Hippocampal formation (tissue), 2 donors: ENCODE data around the gene PEG3.
A peak's percentile ranks its signal among the peaks of the same experiment; 100 is the strongest.
"Not testable (repeated sequence)": the region's sequence is repeated elsewhere in the genome, so short reads cannot be mapped to it uniquely, and the experiment has no call there.

Experiments
- DNase-seq, 2 donors: peaks; one replicate each; lab custom pipeline; 2025; lab: John Stamatoyannopoulos, UW

The PEG3 gene

GRCh38 chr19:56840451-56841192 is at the start of gene PEG3, which contains the start of gene ZIM2:
TSS of gene PEG3 (minus strand) at chr19:56840726. CDS start at chr19:56824655, 16,071 bp downstream.
TSS of gene ZIM2 (minus strand) at chr19:56840726. CDS start at chr19:56824277, 16,449 bp downstream.
- peak; percentile 56 to 67 for DNase-seq

DNA sequence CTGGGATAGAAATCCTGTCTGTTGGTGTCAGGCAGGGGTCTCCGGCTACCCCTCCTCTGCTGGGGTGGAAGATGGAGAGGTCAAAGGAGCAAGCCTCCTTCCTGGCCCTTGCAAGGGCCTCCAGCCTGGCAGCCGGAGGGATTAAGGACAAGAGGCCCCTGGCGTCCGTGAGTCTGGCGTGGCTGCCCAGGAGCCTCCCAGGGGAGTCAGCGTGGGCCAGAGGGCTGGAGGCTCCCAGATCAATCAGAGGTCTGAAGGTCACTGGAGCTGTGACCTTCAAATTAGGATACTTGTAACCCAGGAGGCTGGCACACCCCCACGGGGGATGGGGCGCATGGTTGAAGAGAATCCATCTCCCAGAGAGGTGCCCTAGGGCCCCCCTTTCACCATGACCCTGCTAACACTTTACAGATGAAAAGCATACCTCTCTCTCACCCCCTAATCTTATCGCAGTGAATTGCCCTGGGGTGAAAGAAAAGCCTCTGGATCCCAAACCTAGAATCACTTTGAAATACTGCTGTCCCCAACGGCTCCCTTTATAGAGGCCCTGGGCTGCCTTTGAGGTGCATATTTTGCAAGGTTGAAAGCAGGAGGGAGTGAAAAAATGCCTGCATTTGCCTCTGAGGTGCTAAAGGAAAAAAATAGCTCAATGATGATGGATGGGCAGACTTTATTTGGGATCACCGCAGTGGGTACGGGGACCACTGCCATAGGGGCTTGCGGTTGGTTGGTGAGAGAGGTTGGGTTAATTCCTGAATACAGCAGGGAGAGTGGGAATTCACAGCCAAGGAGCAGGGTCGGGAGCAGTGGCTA is 44.9 kb upstream of the PEG3 start:
- no peak for DNase-seq

DNA sequence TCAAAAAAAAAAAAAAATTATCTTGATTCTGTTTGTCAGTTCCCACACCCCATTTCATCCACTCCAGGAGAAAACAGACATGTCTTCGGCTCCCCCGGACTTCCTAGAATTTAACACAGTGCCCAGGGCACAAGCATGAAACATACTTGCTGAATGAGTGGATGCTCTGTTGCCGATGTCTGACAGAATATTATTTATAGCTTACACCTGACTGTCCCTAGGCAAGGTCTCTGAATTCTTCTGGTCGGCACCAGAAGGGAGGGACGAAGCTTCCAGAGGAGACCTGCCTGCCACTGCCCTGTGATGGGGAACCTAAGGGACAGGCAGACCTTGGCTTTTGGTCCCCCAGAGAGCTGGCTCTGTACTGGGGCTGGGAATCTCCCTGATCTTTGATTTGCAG is 43.9 kb upstream of the PEG3 start:
- no peak for DNase-seq

DNA sequence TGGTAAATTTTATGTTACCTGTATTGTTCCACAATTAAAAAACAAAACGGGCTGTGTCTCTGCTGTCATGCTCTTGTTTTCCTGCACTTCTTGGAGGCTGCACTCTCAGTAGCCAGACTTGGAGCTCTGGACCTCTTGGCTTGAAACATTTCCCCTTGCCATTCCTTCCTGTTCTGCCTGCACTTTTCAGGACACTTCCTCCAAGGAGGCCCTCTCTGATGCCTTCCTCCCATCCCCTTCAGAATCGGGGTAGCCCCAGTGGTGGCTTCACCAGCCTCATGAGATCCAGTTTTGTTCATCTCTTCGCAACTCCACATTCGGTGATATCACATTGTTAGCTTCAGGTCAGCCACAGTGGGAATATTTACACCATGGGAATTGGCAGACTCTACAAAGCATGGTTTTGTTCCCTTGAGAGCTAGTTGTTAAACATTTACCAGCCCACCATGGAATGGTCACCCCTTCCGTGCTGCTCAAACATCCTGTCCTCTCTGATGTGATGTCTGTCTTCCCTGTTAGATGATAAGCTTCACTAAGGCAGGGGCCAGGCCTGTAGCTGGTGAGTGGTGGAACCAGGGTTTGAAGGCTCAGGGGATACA is 40.2 kb upstream of the PEG3 start:
- DNase-seq = no peak

DNA sequence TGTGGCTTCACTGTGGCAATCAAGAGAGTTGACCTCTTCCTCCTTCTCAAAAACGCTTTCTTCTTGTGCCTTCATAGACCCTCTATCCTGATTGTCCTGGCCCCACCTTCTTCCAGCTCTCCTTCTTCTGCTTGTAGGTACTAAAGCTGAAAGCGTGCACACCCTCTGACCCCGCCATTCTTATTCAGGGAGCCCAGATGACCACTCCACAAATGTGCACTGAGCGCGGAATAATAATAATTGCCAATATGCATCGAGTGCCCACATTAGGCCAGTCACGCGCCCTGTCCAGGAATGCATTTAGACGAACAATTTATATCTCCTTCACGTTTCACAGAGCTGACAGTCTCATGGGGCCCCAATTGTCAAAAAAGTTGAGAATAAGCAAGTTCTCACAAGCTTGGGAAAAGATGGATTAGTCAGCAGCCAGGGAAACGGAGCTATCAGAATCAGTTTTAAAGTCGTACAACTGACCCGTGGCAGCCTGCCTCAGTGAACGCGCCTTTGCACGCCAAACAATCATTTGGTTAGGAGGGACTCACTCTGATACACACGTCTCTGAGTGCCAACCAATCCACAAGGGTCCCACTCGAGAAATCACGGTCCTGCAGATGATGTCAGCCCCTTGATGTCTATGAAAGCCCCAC is 36.7 kb upstream of the PEG3 start:
- no peak for DNase-seq

DNA sequence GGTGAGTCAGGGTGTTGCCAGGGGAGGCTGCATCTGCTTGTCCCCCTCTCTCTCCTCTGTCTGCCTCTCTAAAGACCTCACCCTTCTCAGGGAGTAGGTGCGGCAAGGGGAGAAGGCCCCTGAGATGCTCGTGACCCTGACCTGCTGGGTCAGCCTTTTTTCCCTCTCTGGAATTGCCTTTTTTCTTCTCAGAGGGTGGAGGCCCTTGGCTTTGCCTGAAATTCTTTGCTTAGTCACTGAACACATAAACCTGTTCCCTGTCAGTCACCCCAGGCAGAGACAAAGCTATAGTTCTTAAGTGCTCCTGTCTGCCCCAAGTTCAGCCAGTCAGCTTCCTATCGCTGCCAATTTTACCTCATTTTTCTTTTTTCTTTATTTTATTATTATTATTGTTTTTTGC is 35.2 kb upstream of the PEG3 start:
- DNase-seq = no peak

DNA sequence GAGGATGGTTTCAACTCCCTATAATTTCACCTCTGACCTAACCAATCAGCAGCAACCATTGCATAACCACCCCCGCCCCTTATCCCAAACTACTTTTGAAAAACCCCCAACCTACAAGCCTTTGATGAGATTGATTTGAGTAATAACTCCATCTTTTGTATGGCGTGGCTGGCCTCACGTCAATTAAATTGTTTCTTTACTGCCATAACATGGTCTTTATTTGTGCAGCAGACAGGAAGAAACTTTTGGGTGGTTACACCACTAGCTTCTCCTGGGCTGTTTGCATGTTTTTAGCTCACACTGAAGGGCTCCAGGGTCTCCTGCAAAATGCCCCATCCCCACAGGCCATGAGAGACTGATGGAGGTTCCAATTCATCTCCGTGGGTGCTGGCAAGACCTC is 34.0 kb upstream of the PEG3 start:
- DNase-seq = no peak

DNA sequence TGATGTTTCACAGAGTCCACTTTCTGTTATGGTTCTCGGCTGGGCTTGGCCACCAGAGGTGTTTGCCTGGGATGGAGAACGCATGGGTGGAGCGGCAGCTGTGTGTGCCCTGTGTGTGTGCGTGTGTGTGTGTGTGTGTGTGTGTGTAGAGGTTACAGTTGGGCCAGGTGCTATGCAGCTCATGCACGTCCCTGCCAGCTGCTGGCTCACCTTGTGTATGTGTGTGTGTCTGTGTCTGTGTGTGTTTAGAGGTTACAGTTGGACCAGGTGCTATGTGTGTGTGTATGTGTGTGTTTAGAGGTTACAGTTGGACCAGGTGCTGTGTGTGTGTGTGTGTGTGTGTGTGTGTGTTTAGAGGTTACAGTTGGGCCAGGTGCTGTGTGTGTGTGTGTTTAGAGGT is 33.0 kb upstream of the PEG3 start:
- no peak for DNase-seq

DNA sequence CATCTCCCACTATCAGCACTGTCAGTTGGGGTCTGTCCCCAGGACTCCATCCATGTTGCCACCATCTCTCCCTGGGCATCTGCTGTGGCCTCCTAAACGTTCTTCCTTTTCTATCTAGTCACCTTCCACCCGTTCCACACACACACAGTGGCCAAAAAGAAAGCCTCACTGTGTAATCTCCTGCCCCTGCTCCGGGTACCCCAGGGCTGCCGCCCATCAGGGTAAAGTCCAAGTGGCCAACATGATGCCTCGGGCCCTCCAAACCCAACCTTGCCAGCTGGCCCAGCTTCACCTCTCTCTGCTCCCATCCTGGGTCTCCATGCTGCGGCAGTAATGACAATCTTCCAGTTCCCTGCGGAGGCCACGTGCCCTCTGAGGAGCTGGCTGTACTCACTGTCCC is 29.4 kb upstream of the PEG3 start:
- no peak for DNase-seq

DNA sequence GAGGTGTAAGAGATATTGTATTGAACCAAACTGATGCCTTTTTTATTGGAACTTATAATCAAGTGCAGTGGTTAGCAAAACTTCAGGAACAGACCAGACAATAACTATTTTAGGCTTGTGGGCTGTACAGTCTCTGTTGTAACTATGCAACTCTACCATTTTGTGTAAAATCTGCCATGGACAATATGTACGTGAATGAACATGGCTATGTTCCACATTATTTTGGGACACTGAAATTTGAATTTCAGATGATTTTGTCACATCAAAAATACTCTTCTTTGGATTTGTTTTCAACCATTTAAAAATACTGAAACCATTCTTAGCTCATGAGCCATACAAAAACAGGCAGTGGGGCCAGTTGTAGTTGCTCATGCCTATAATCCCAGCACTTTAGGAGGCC is 27.9 kb upstream of the PEG3 start:
- DNase-seq = no peak

GRCh38 chr19:56866538-56866937 is 26.0 kb upstream of the PEG3 start:
- DNase-seq = no peak

DNA sequence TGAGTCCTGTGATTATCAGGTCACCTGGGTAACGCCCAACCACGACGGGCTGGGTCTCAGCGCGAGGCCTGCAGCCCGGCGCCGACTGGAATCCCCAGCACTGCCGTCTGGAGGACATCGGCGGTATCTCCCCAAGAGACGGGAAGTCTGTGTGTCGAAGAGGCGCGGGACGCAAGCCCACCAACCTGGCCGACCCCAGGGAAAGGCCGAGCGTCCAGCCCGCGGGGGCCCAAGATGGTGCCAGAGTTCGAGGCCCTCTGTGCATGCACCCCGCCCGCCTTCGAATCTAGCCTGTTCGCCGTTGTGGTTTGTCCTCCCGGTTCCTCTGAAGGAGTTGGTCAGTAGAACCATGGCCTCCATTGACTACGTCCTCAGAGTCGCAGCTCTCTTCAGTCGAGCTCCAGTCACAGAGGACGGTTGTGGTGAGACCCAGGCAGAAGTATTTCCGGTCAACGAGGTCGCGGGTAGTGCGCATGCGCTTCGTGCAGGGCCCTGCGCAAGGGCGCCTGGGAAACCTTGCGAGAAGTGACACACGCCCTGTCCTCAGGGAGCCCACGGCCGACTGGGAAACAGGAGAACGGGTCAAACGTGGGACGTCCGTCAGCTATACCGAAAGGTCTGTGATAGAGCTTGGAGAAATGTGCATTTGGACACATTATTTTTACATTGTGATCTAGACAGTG is 24.1 kb upstream of the PEG3 start:
- DNase-seq = no peak

DNA sequence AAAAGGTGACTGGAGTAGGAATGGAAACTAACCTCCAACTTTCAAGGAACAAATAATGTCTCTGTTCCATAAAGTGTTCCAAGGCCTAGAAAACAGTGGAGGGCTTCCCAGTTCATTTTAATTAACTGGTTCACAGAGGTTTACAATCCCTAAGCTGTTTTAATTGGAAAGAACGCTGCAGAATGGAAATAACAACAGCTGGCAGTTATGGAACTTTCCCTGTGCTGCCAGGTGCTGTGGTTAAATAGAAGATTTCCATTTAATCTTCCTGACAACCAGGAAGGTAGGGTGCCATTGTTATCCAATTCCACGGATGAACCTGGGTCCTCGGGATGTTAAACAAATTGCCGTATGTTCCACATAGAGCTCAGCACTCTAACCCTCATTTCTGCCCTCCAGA is 22.2 kb upstream of the PEG3 start:
- DNase-seq = no peak

DNA sequence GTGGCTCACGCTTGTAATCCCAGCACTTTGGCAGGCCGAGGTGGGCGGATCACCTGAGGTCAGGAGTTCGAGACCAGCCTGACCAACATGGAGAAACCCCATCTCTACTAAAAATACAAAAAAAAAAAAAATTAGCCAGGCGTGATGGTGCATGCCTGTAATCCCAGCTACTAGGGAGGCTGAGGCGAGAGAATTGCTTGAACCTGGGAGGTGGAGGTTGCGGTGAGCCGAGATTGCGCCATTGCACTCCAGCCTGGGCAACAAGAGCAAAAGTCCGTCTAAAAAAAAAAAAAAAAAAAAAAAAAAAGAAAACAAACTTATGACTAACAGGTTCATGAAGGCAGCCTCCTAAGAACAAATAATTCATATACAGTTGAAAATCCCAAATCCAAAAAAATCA is 19.9 kb upstream of the PEG3 start:
- not testable (repeated sequence) for DNase-seq

DNA sequence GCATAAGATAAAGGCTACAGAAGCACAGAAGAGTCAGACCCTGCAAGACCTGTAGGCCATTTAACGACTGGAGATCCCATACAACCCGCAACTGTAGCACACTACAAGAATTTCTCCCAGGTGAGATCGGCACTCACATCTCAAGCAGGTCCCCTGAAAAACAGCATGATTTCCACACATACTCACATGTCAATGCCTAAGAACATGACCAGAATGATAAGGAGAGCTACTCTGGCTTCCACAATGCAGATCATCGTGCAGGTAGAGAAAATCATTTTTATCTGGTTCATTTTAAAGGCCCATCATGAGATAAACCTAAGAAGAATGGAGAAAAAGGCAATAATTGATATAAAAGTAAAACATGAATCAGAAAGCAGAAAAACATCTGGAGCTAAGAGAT is 17.5 kb upstream of the PEG3 start:
- no peak for DNase-seq

- no peak for DNase-seq
These were observed 16.3 kb upstream of the PEG3 start for GRCh38 chr19:56856822-56857221.

- not testable (repeated sequence) for DNase-seq
These were observed 11.8 kb upstream of the PEG3 start for GRCh38 chr19:56852361-56852760.

DNA sequence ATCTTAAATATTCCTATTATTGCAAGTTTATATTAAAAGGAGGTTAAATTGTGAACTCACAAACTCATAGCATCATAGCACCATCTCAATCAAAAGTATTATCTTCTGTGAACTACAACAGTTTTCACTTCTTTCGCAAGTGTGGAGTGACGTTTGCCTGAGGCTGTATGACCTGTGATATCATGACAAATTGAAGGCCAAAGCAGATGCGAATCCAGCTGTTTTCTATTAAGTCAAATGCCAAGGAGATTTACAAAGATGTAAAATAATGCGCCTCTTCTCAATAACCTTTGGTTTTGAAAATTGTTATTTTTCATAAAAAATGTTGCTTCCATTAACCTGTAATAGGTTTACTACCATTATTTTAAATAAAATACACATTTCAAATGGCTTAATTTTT is 7.6 kb upstream of the PEG3 start:
- DNase-seq = no peak

DNA sequence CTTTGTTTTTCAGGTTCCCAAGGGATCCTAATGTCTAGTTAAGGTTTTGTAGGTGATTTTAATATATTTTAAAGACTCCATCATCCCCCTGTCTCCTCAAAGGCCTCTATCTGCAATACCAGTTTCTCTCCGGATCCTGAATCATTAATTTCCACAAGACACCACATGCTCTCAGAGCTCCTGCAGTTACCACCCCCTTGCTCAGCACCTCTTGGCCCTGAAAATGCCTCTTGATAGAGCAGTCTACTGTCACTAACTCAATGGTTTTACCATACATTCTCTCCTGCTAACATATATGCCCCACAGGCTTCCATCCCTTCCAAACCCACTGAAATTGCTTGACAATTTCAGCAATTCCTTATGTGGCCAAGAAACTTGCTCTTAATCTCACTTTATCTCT is 1.9 kb upstream of the PEG3 start:
- DNase-seq = no peak

- DNase-seq = no peak
These were observed 642 bp upstream of the PEG3 start for GRCh38 chr19:56841193-56841543.

GRCh38 chr19:56839652-56840450 is 675 bp downstream of the PEG3 start:
- peak; percentile 97 to 99 for DNase-seq
